ENCODE measurements around the gene PIP4K2B. TPM values are rescaled to one million over a fixed set of nuclear protein-coding genes. Genes with fewer than 3 reads are reported as not detected.
A peak's percentile ranks its signal among the peaks of the same experiment; 100 is the strongest.

Gene PIP4K2B
- total and polyA plus RNA-seq, 9 of the 15 experiments (the other 6 are each of a cell fraction or from before 2014, with no cell fraction given) = 3.7 to 29.9 (median 23.0) TPM

DNA sequence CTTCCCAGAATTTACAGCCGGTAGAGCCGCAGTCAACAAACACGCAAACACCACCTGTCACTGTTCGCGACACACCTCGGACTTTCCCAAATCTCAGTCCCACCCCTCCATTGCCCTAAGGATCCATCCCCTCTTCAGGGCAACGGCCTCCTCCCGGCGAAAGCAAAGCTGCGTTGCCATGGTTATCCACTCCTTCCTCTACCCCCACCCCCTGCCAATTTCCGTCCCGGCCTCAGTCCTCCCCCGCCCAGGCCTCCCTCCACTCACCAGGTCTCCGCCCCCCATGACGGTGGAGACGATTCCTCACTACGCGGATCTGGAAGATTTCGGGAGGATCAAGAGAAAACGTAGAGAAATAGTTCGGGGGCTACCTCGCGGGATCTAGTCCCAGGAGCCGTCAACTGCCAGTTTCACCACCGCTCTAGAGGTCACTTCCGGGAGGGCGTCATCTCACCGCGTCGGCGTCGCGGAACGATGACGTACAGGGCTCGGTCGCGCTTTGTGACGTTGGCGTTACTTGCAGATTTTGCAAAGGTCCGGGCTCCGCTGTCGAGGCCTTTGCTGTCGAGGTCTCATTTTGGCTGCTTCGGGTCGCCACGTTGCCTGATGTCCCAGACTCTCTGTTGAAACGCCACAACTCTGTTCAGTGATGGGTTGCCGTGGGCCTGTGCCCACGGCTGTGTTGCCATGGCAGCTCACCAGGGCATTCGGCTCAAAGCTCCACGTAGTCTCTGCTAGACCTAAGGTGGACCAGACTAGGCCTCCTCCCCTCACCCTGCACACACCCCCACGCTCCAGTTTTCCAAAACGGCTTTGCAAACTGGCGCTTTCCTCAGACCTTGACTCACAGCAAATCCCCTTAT is 25.8 kb upstream of the PIP4K2B start, which contains the start of gene CWC25 (continued):
- TF ChIP-seq, protein P1, sequence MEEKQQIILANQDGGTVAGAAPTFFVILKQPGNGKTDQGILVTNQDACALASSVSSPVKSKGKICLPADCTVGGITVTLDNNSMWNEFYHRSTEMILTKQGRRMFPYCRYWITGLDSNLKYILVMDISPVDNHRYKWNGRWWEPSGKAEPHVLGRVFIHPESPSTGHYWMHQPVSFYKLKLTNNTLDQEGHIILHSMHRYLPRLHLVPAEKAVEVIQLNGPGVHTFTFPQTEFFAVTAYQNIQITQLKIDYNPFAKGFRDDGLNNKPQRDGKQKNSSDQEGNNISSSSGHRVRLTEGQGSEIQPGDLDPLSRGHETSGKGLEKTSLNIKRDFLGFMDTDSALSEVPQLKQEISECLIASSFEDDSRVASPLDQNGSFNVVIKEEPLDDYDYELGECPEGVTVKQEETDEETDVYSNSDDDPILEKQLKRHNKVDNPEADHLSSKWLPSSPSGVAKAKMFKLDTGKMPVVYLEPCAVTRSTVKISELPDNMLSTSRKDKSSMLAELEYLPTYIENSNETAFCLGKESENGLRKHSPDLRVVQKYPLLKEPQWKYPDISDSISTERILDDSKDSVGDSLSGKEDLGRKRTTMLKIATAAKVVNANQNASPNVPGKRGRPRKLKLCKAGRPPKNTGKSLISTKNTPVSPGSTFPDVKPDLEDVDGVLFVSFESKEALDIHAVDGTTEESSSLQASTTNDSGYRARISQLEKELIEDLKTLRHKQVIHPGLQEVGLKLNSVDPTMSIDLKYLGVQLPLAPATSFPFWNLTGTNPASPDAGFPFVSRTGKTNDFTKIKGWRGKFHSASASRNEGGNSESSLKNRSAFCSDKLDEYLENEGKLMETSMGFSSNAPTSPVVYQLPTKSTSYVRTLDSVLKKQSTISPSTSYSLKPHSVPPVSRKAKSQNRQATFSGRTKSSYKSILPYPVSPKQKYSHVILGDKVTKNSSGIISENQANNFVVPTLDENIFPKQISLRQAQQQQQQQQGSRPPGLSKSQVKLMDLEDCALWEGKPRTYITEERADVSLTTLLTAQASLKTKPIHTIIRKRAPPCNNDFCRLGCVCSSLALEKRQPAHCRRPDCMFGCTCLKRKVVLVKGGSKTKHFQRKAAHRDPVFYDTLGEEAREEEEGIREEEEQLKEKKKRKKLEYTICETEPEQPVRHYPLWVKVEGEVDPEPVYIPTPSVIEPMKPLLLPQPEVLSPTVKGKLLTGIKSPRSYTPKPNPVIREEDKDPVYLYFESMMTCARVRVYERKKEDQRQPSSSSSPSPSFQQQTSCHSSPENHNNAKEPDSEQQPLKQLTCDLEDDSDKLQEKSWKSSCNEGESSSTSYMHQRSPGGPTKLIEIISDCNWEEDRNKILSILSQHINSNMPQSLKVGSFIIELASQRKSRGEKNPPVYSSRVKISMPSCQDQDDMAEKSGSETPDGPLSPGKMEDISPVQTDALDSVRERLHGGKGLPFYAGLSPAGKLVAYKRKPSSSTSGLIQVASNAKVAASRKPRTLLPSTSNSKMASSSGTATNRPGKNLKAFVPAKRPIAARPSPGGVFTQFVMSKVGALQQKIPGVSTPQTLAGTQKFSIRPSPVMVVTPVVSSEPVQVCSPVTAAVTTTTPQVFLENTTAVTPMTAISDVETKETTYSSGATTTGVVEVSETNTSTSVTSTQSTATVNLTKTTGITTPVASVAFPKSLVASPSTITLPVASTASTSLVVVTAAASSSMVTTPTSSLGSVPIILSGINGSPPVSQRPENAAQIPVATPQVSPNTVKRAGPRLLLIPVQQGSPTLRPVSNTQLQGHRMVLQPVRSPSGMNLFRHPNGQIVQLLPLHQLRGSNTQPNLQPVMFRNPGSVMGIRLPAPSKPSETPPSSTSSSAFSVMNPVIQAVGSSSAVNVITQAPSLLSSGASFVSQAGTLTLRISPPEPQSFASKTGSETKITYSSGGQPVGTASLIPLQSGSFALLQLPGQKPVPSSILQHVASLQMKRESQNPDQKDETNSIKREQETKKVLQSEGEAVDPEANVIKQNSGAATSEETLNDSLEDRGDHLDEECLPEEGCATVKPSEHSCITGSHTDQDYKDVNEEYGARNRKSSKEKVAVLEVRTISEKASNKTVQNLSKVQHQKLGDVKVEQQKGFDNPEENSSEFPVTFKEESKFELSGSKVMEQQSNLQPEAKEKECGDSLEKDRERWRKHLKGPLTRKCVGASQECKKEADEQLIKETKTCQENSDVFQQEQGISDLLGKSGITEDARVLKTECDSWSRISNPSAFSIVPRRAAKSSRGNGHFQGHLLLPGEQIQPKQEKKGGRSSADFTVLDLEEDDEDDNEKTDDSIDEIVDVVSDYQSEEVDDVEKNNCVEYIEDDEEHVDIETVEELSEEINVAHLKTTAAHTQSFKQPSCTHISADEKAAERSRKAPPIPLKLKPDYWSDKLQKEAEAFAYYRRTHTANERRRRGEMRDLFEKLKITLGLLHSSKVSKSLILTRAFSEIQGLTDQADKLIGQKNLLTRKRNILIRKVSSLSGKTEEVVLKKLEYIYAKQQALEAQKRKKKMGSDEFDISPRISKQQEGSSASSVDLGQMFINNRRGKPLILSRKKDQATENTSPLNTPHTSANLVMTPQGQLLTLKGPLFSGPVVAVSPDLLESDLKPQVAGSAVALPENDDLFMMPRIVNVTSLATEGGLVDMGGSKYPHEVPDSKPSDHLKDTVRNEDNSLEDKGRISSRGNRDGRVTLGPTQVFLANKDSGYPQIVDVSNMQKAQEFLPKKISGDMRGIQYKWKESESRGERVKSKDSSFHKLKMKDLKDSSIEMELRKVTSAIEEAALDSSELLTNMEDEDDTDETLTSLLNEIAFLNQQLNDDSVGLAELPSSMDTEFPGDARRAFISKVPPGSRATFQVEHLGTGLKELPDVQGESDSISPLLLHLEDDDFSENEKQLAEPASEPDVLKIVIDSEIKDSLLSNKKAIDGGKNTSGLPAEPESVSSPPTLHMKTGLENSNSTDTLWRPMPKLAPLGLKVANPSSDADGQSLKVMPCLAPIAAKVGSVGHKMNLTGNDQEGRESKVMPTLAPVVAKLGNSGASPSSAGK (IDR thresholded peaks at IDR 0.05) = peak; percentile 95
- TF ChIP-seq ZFPM2 (CRISPR knock-in tag; IDR thresholded peaks at IDR 0.05) (no peak), KHSRP (IDR thresholded peaks at IDR 0.05) (peak; percentile 100), AFF4 (CRISPR knock-in tag; IDR thresholded peaks at IDR 0.05) (0 out of 2 replicates have a peak, but pooled peaks have one; percentile 58), ZBTB11 (CRISPR knock-in tag; IDR thresholded peaks at IDR 0.05) (peak in 1 of 3 experiments; percentile 70; a peak in 1 of 6 replicates)
